ENCODE data around the gene RGL4. TPM values are rescaled to one million over a fixed set of nuclear protein-coding genes. Genes with fewer than 3 reads are reported as not detected.
"Not testable (repeated sequence)": the region's sequence is repeated elsewhere in the genome, so short reads cannot be mapped to it uniquely, and the experiment has no call there.

Gene RGL4
- total and polyA plus RNA-seq, 11 donors: 0.21 to 0.69 (median 0.52) TPM; not detected in 6

- ATAC-seq (peak in 1 of 4 donors; percentile 18), DNase-seq (no peak)
- no peak for TF ChIP-seq CTCF (IDR thresholded peaks at IDR 0.05)
- no peak for TF ChIP-seq POLR2A (IDR thresholded peaks at IDR 0.05)
- intact Hi-C loops (cut with DNase I): loop anchor here in 1 of 10 donors (10.0 kb wide), 1 partner anchor 934 kb away; the partner anchor contains the start of gene GGT1
- H3K4me3 ChIP-seq: no peak overlapping the region
- H3K27ac ChIP-seq: no peak overlapping the region
- 83 to 89% (median 86%) methylated on average over 15 to 16 of the region's 16 CpGs for WGBS, 4 donors
- no peaks in the 10 kb centered on the region for H3K9me3 ChIP-seq
- peaks cover 0 to 2% (median 0%) of the 10 kb centered on the region in 12 donors for H3K4me1 ChIP-seq
- no peaks in the 10 kb centered on the region for H3K27me3 ChIP-seq
- peaks cover 0 to 5% (median 0%) of the 10 kb centered on the region in 9 donors for H3K36me3 ChIP-seq
Measured at GRCh38 chr22:23670378-23671295, 20.2 kb upstream of the RGL4 start.

- ATAC-seq: peak in 2 of 4 donors; percentile 8 to 21
- 79% methylated on average over 2 of the region's 4 CpGs; no CpG with 5 or more reads in 3 of the 4 donors for WGBS, 4 donors
Measured at GRCh38 chr22:23671387-23671786, 19.4 kb upstream of the RGL4 start.

GRCh38 chr22:23672307-23673049, 18.3 kb upstream of the RGL4 start:
- not testable (repeated sequence) for DNase-seq, H3K36me3 ChIP-seq, H3K27ac ChIP-seq, H3K9me3 ChIP-seq, H3K4me3 ChIP-seq, ATAC-seq, H3K27me3 ChIP-seq, H3K4me1 ChIP-seq
- WGBS, 4 donors: 80 to 90% (median 85%) methylated on average over 8 of the region's 8 CpGs
- intact Hi-C loops (cut with DNase I): loop anchor here in 1 of 10 donors (10.0 kb wide), 1 partner anchor 932 kb away; the partner anchor contains the start of gene GGT1

More at GRCh38 chr22:23671387-23671786, 19.4 kb upstream of the RGL4 start:
- intact Hi-C loops (cut with DNase I): loop anchor here in 1 of 10 donors (10.0 kb wide), 1 partner anchor 933 kb away; the partner anchor contains the start of gene GGT1
- DNase-seq, H3K9me3 ChIP-seq, H3K4me3 ChIP-seq, H3K4me1 ChIP-seq, H3K27ac ChIP-seq, H3K27me3 ChIP-seq, H3K36me3 ChIP-seq: not testable (repeated sequence)

GRCh38 chr22:23673050-23673620, 17.7 kb upstream of the RGL4 start:
- H3K4me3 ChIP-seq: no peak overlapping the region
- H3K36me3 ChIP-seq: peaks cover 0 to 5% (median 0%) of the 10 kb centered on the region in 9 donors
- H3K4me1 ChIP-seq: peaks cover 0 to 10% (median 0%) of the 10 kb centered on the region in 12 donors
- no peaks in the 10 kb centered on the region for H3K27me3 ChIP-seq
- H3K27ac ChIP-seq: no peak overlapping the region
- TF ChIP-seq CTCF (IDR thresholded peaks at IDR 0.05): no peak
- no peak for TF ChIP-seq POLR2A (IDR thresholded peaks at IDR 0.05)
- intact Hi-C loops (cut with DNase I): loop anchor here in 1 of 10 donors (10.0 kb wide), 1 partner anchor 932 kb away; the partner anchor contains the start of gene GGT1
- DNase-seq (no peak), ATAC-seq (no peak)
- WGBS, 4 donors: 84 to 94% (median 89%) methylated on average over 7 of the region's 7 CpGs
- H3K9me3 ChIP-seq: no peaks in the 10 kb centered on the region
